Measurements from ENCODE around the gene NFAM1. TPM values are rescaled to one million over a fixed set of nuclear protein-coding genes. Genes with fewer than 3 reads are reported as not detected.

Gene NFAM1
- total and polyA plus RNA-seq, 2 experiments from 2014 or later = 0.11 to 0.49 TPM

- TF ChIP-seq ZNF462 (CRISPR knock-in tag; IDR thresholded peaks at IDR 0.05) (no peak), CREB1 (CRISPR knock-in tag; IDR thresholded peaks at IDR 0.05; ENCODE audit: low read depth) (no peak), ETS1 (IDR thresholded peaks at IDR 0.05) (no peak), REST (IDR thresholded peaks at IDR 0.05; ENCODE audit: unreplicated experiment) (no peak), JUNB (IDR thresholded peaks at IDR 0.05; ENCODE audit: unreplicated experiment) (no peak), EZH2phosphoT487 (IDR thresholded peaks at IDR 0.05; ENCODE audit: unreplicated experiment) (no peak)
These were observed 70.7 kb downstream of the NFAM1 start (continued) for GRCh38 chr22:42361523-42361922.

All from GM23338 (cell line).